T-cell (primary cell): Measurements from ENCODE around the gene LHFPL3. TPM values are rescaled to one million over a fixed set of nuclear protein-coding genes. Genes with fewer than 3 reads are reported as not detected.

Source experiments
- ATAC-seq, 4 experiments: fragments of 200-7000 bp in 3 of 4; fragments of 150-1000 bp in 1 of 4; cut with Tn5 transposase; replicated peaks in 1 of 4; 1 replicate in 3 of 4; 2 replicates in 1 of 4; pipeline ENCODE4 v1.10.0; 2021; ENCODE audit warnings: moderate library complexity in 3 of 4, mild to moderate bottlenecking in 2 of 4, moderate number of reproducible peaks in 1 of 4
- CTCF ChIA-PET, 2 donors: fragments of 300-600 bp; sonication (Branson Sonifier 250); formaldehyde crosslinking; loops; one replicate each; lab custom pipeline; 2022; ENCODE audit warnings: antibody characterized with exemption in 2 of 2; lab: Charles Lee
- POLR2A ChIA-PET, 2 donors: fragments of 300-600 bp; sonication (Branson Sonifier 250); formaldehyde crosslinking; loops; one replicate each; lab custom pipeline; 2022; ENCODE audit warnings: antibody characterized with exemption in 2 of 2; lab: Charles Lee
- DNase-seq, 35 experiments: peaks; one replicate each; pipeline versions ENCODE4 v3.0.0 to v3.0.0-alpha.2; 2013 to 2023
- H3K27ac ChIP-seq: one replicate; pipeline ENCODE4 v1.5.1; 2013; ENCODE audit warnings: low read length
- H3K27me3 ChIP-seq, 2 experiments: replicated peaks in 1 of 2; 1 replicate in 1 of 2; 2 replicates in 1 of 2; pipeline versions ENCODE4 v1.6.1 to v1.7.0; 2013; ENCODE audit warnings: low read length in 1 of 2, mixed read lengths in 1 of 2; ENCODE audit not compliant: control insufficient read depth in 2 of 2, insufficient read depth in 2 of 2; ENCODE audit errors: extremely low read depth in 1 of 2
- H3K36me3 ChIP-seq, 2 donors: 1 replicate in 1 of 2; 2 replicates in 1 of 2; pipeline versions ENCODE4 v1.6.1 to v1.7.0; 2013; ENCODE audit warnings: low read length in 1 of 2; ENCODE audit not compliant: control insufficient read depth in 2 of 2, insufficient read depth in 1 of 2; ENCODE audit errors: extremely low read depth in 1 of 2
- H3K4me1 ChIP-seq, 2 experiments: 1 replicate in 1 of 2; 2 replicates in 1 of 2; pipeline versions ENCODE4 v1.6.1 to v1.7.0; 2013; ENCODE audit warnings: low read length in 2 of 2, mixed read lengths in 1 of 2; ENCODE audit not compliant: insufficient read depth in 2 of 2, control insufficient read depth in 1 of 2; ENCODE audit errors: extremely low read depth in 1 of 2
- H3K4me3 ChIP-seq, 2 donors: 1 replicate in 1 of 2; 2 replicates in 1 of 2; pipeline versions ENCODE4 v1.5.1 to v1.7.0; 2013; ENCODE audit warnings: mild to moderate bottlenecking in 2 of 2, low read length in 1 of 2, moderate library complexity in 1 of 2; ENCODE audit not compliant: control insufficient read depth in 1 of 2; ENCODE audit errors: extremely low read depth in 1 of 2
- H3K9me3 ChIP-seq: 2 replicates; pipeline ENCODE4 v1.7.0; 2013
- H3K27ac Mint-ChIP-seq, 2 donors: one replicate each; pipeline ENCODE4 v1.8.0; 2020 to 2021; ENCODE audit warnings: mild to moderate bottlenecking in 2 of 2, mixed read lengths in 2 of 2
- H3K27me3 Mint-ChIP-seq, 2 donors: one replicate each; pipeline ENCODE4 v1.8.0; 2021 to 2022; ENCODE audit warnings: mixed read lengths in 2 of 2
- H3K36me3 Mint-ChIP-seq: one replicate; pipeline ENCODE4 v1.8.0; 2021; ENCODE audit warnings: mixed read lengths
- H3K4me1 Mint-ChIP-seq, 3 donors: one replicate each; pipeline ENCODE4 v1.8.0; 2020 to 2022; ENCODE audit warnings: mixed read lengths in 3 of 3, mild to moderate bottlenecking in 1 of 3
- H3K4me3 Mint-ChIP-seq, 3 donors: one replicate each; pipeline ENCODE4 v1.8.0; 2020 to 2022; ENCODE audit warnings: mild to moderate bottlenecking in 3 of 3, mixed read lengths in 3 of 3, moderate library complexity in 3 of 3
- H3K9me3 Mint-ChIP-seq, 3 donors: one replicate each; pipeline ENCODE4 v1.8.0; 2020 to 2022; ENCODE audit warnings: mixed read lengths in 3 of 3
- WGBS: methylation state at CpG from one replicate; pipeline ENCODE4 v1.1.5; 2013; ENCODE audit warnings: missing lambda C conversion rate; ENCODE audit not compliant: insufficient coverage; 5-methylcytosine and 5-hydroxymethylcytosine counted together
- total RNA-seq, 35 experiments: library from RNA in 6 of 35; stranded (reverse) in 6 of 35; fragments of 120-200 nt in 1 of 35; gene quantifications; one replicate each; pipeline versions ENCODE4 v1.2.1 to v1.2.4 and lab custom pipeline; 2013 to 2026

Gene LHFPL3
- total RNA-seq, 5 donors from 2014 or later (not counting 1 experiment from before 2014, with no cell fraction given) = not detected

DNA sequence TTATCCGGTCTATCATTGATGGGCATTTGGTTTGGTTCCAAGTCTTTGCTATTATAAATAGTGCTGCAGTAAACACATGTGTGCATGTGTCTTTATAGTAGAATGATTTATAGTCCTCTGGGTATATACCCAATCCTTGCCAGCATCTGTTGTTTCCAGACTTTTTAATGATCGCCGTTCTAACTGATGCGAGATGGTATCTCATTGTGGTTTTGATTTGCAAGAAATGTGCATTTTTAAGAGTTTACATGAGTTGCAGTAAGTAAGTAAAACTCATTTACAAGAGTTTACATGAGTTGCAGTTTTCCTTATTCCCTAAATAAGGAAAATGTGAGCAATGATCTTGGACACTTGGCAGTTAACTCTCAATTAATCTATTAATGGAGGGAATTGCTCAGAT, 312.1 kb downstream of the LHFPL3 start:
- ChIA-PET CTCF (no interaction called here), POLR2A (no interaction called here)
- H3K4me3 ChIP-seq = no peak overlapping the region
- no peak overlapping the region for H3K27ac Mint-ChIP-seq
- H3K9me3 Mint-ChIP-seq = no peaks in the 10 kb centered on the region
- DNase-seq (no peak), ATAC-seq (no peak)
- H3K4me1 ChIP-seq = no peaks in the 10 kb centered on the region
- H3K27me3 ChIP-seq = no peaks in the 10 kb centered on the region
- no peak overlapping the region for H3K4me3 Mint-ChIP-seq
- 100% methylated on average over 1 of the region's 4 CpGs for WGBS
- H3K4me1 Mint-ChIP-seq = no peaks in the 10 kb centered on the region
- H3K9me3 ChIP-seq = no peaks in the 10 kb centered on the region
- H3K27me3 Mint-ChIP-seq = peaks cover 10 to 13% of the 10 kb centered on the region in 2 donors
- H3K36me3 ChIP-seq = no peaks in the 10 kb centered on the region
- H3K36me3 Mint-ChIP-seq = no peaks in the 10 kb centered on the region
- H3K27ac ChIP-seq = no peak overlapping the region

DNA sequence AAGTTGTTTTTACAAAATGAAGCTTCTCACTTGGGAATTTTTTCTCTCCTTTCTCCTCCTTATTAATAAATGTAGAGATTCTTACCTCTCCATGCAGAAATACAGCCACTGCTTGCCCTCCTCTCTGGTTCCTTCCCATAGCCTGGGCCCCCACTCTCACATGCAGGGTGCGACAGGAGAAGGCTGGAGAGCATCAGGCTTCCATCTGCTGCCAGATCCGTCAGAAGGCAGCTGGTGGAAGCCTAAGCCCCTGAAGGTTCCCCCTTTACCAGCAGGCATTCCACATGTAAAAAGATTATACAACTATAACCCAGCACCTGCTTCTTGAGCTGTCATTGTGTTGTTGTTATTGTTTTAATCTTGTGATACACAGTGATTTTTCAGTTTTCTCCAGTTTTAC, 314.2 kb downstream of the LHFPL3 start:
- Mint-ChIP-seq H3K4me3 (no peak overlapping the region), H3K9me3 (no peaks in the 10 kb centered on the region), H3K4me1 (no peaks in the 10 kb centered on the region), H3K36me3 (no peaks in the 10 kb centered on the region), H3K27ac (no peak overlapping the region), H3K27me3 (peaks cover 16 to 20% of the 10 kb centered on the region in 2 donors)
- Histone ChIP-seq H3K4me1 (no peaks in the 10 kb centered on the region), H3K4me3 (no peak overlapping the region), H3K36me3 (no peaks in the 10 kb centered on the region), H3K27ac (no peak overlapping the region), H3K27me3 (no peaks in the 10 kb centered on the region), H3K9me3 (no peaks in the 10 kb centered on the region)
- ATAC-seq (no peak), DNase-seq (no peak)
- POLR2A ChIA-PET = no interaction called here
- CTCF ChIA-PET = no interaction called here
- 83% methylated on average over 1 of the region's 2 CpGs for WGBS

DNA sequence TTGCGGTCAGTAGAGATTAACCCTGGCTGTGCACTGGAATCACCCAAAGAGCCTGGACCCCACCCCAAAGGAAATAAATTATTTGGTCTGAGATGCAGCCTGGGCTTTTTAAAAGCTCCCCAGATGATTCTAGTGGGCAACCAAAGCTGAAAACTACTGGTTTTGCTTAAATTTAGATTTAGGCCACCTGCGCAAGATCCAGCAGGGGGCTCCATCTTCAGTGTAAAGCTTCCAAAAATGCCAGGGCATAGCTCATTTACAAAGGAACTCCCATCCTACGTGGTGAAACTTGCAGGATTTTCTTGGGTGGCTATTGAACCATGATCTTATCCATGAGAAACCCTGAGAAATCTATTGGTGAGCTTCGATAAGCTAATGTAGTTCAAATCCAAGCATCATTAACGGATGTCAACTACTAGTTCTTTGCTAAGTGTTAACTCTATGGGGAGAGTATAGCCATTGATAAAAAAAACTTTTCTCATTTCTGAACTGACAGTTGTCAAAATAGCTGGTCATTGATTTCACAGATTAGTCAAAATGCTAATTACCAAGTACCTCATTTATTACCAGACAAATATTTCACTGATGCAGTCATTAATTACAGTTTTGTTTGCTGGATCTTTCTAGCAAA, 315.3 kb downstream of the LHFPL3 start:
- DNase-seq (no peak), ATAC-seq (no peak)
- H3K36me3 ChIP-seq = no peaks in the 10 kb centered on the region
- Mint-ChIP-seq H3K4me3 (no peak overlapping the region), H3K27ac (no peak overlapping the region), H3K9me3 (no peaks in the 10 kb centered on the region), H3K4me1 (no peaks in the 10 kb centered on the region), H3K27me3 (peaks cover 23 to 26% of the 10 kb centered on the region in 2 donors), H3K36me3 (no peaks in the 10 kb centered on the region)
- no peak overlapping the region for H3K4me3 ChIP-seq
- H3K9me3 ChIP-seq = no peaks in the 10 kb centered on the region
- H3K27ac ChIP-seq = no peak overlapping the region
- no peaks in the 10 kb centered on the region for H3K27me3 ChIP-seq
- POLR2A ChIA-PET = no interaction called here
- CTCF ChIA-PET = interaction anchor here (1.0 to 1.2 kb wide), 2 partner anchors 14 to 275 kb away, joined by 3 to 6 read pairs; no protein-coding TSS in a partner anchor
- 0% methylated on average over 1 of the region's 5 CpGs for WGBS
- H3K4me1 ChIP-seq = no peaks in the 10 kb centered on the region

DNA sequence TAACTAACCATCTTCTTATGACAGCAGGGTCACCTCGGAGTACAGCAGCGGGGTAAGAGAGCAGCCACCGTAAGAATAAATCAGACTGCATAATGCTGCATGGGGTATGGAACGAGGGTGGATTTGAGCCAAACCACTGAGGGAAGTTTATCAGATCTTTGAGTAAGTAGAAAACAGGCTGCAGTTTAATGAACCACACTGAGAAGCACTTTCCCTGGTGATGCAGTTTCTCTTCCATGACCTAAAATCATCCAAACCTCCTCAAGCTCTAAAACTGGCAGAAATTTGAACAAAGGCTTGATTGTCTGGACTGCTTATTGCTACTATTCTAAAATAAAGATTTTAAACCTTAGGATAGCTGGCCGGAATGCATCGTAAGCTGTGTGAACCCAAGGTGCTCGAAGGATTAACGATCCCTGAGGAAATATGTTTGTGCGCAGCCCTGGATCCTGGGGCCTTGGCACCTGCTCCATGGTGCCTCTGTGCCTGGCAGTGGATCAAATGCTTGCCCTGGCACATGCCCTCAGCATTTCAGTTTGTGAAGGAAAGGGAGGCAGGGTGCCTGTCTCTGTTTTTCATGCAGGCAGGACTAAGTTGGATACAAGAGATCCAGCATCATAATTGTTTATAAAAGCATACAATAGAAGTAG, 322.7 kb downstream of the LHFPL3 start:
- H3K27ac Mint-ChIP-seq = no peak overlapping the region
- H3K9me3 Mint-ChIP-seq = no peaks in the 10 kb centered on the region
- no peaks in the 10 kb centered on the region for H3K36me3 Mint-ChIP-seq
- ChIA-PET CTCF (no interaction called here), POLR2A (no interaction called here)
- no peak overlapping the region for H3K4me3 ChIP-seq
- ATAC-seq (no peak), DNase-seq (no peak)
- H3K4me3 Mint-ChIP-seq = no peak overlapping the region
- no peak overlapping the region for H3K27ac ChIP-seq
- peaks cover 16 to 30% of the 10 kb centered on the region in 2 donors for H3K27me3 Mint-ChIP-seq
- no peaks in the 10 kb centered on the region for H3K27me3 ChIP-seq
- no peaks in the 10 kb centered on the region for H3K4me1 Mint-ChIP-seq
- no peaks in the 10 kb centered on the region for H3K9me3 ChIP-seq
- no peaks in the 10 kb centered on the region for H3K4me1 ChIP-seq
- no peaks in the 10 kb centered on the region for H3K36me3 ChIP-seq
- 98% methylated on average over 5 of the region's 9 CpGs for WGBS

DNA sequence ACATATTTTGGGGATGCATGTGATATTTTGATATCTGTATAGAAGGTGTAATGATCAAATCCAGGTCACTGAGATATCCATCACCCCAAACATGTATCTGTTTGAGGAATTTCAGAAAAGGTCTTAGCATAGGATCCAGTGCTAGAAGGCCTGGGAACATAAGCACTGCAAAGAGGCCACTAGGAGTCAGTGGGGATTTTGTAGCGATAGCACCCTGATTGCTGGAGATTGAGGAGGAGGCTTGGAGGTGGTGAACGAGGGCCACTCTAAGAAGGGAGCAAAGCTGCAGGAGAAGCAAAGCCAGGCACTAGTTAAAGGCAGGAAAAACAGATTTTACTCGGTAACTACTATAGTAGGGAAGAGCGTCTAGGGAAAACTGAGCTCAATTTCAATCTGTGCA, 324.0 kb downstream of the LHFPL3 start:
- POLR2A ChIA-PET = no interaction called here
- Histone ChIP-seq H3K27ac (no peak overlapping the region), H3K36me3 (no peaks in the 10 kb centered on the region), H3K4me1 (no peaks in the 10 kb centered on the region), H3K9me3 (no peaks in the 10 kb centered on the region), H3K27me3 (no peaks in the 10 kb centered on the region), H3K4me3 (no peak overlapping the region)
- peaks cover 10 to 24% of the 10 kb centered on the region in 2 donors for H3K27me3 Mint-ChIP-seq
- H3K9me3 Mint-ChIP-seq = no peaks in the 10 kb centered on the region
- no peaks in the 10 kb centered on the region for H3K4me1 Mint-ChIP-seq
- no peaks in the 10 kb centered on the region for H3K36me3 Mint-ChIP-seq
- DNase-seq (no peak), ATAC-seq (no peak)
- H3K27ac Mint-ChIP-seq = no peak overlapping the region
- 80% methylated on average over 4 of the region's 4 CpGs for WGBS
- CTCF ChIA-PET = interaction anchor here in 1 of 2 donors (0.5 kb wide), 1 partner anchor 1296 kb away, joined by 3 read pairs; no protein-coding TSS in a partner anchor
- H3K4me3 Mint-ChIP-seq = no peak overlapping the region

DNA sequence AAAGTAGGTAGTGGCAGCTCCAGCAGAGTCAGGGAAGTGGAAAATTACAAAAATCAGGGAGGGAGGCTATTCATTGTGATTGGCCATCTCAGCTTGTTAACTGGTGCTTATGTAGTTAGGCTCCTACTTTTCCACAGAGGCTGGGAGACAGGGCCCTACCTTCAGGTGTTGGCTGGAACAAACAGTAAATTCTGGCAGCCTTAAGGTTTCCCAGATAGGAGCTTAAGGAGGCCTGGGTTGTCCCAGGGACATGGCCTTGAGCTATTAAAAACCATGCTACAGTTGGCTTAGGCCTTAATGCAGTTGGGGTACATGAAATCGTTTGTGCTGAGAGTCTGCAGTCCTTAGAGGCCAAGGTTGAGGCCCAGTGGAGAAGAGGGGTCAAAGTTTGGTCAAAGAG, 324.5 kb downstream of the LHFPL3 start:
- Mint-ChIP-seq H3K4me3 (no peak overlapping the region), H3K9me3 (no peaks in the 10 kb centered on the region), H3K27me3 (peaks cover 10 to 23% of the 10 kb centered on the region in 2 donors), H3K36me3 (no peaks in the 10 kb centered on the region), H3K4me1 (no peaks in the 10 kb centered on the region), H3K27ac (no peak overlapping the region)
- no peak for DNase-seq
- ChIA-PET CTCF (interaction anchor here in 1 of 2 donors (0.5 kb wide), 1 partner anchor 1296 kb away, joined by 3 read pairs; no protein-coding TSS in a partner anchor), POLR2A (no interaction called here)
- H3K9me3 ChIP-seq = no peaks in the 10 kb centered on the region
- no peaks in the 10 kb centered on the region for H3K27me3 ChIP-seq
- H3K36me3 ChIP-seq = no peaks in the 10 kb centered on the region
- no peak overlapping the region for H3K4me3 ChIP-seq
- no peak overlapping the region for H3K27ac ChIP-seq
- ATAC-seq = no peak
- 45% methylated on average over 1 of the region's 1 CpG for WGBS
- H3K4me1 ChIP-seq = no peaks in the 10 kb centered on the region
